ENCODE measurements around the gene NPY5R.

The NPY5R gene

DNA sequence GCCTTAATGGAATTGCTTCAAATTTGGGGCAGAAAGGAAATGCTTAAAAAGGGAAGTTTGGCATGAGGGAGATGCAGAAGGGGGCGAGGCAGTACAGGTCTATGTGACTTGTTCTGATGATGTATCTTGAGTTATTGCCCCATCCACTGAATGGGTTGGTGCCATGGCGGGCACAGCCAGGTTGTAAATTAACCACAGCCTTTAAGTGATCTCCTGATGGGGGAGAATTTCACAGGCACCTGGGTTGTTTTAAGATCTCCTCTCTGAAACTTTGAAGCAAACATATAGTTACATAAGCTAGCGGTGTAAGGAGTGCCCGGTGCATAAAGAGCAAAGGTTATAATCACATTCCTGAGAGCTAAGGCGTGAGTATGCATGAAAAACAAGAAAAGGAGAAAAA is 37.0 kb downstream of the NPY5R start:
- CTCF ChIA-PET = interaction anchor here (0.5 kb wide), 1 partner anchor 397 kb away, joined by 3 read pairs; no protein-coding TSS in a partner anchor

DNA sequence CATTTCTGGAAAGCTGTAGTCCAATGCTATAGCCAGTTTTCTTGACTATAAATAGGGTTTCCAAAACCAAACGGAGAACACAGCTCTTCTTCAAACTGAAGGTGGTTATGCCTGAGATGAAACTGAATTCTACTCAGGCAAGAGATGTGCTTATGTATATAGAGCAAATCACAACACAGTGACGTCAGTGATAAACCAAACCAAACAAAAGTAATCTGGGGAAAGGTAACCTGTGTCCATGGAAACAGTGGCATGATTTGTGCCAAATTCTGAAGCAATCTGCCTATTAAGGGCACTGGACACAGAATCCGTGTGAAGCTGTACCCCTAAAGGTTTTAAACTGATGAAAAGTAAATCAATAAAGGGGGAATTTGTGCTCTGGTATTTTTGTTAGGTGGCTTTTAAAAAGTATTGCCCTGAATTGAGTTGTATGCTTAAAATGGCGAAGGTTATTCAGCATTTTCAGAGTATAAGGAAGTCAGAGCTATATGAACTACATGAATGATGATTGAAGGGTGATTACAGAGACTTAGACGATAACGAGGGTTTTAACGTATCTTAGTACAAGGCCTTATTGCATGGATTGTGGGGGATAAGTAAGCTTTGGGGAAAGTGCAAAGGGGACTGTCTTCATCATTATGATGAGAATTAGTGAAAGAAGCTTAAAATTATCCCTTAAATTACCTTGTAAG is 38.6 kb downstream of the NPY5R start:
- Histone ChIP-seq H3K4me3 (ENCODE audit: low read depth, low read length) (no peak overlapping the region), H3K9me3 (ENCODE audit: control insufficient read depth, insufficient read depth, low read depth, low read length) (no peaks in the 10 kb centered on the region), H3K27ac (ENCODE audit: extremely low read depth, low read depth, low read length) (no peak overlapping the region), H3K36me3 (ENCODE audit: control insufficient read depth in 2 of 2, insufficient read depth in 1 of 2, low read length in 2 of 2) (no peaks in the 10 kb centered on the region), H3K4me1 (ENCODE audit: control insufficient read depth, insufficient read depth, low read length) (no peaks in the 10 kb centered on the region)
- CTCF ChIA-PET = no interaction called here
- TF ChIP-seq ZNF362 (tag by site-specific recombination; IDR thresholded peaks at IDR 0.05) = no peak
- no peak for TF ChIP-seq ZNF292 (tag by site-specific recombination; IDR thresholded peaks at IDR 0.05; ENCODE audit: borderline replicate concordance, low read depth)
- TF ChIP-seq ZBTB6 (tag by site-specific recombination; IDR thresholded peaks at IDR 0.05) = no peak
- TF ChIP-seq ZNF274 (IDR thresholded peaks at IDR 0.05; ENCODE audit: low read length) = no peak
- TF ChIP-seq ZNF274 (tag by site-specific recombination; IDR thresholded peaks at IDR 0.05; ENCODE audit: borderline replicate concordance) = no peak
- TF ChIP-seq SETDB1 (IDR thresholded peaks at IDR 0.05; ENCODE audit: insufficient read length, low read length) = no peak
- TF ChIP-seq ZNF660 (tag by site-specific recombination; IDR thresholded peaks at IDR 0.05) = no peak
- no peak for TF ChIP-seq ZNF830 (tag by site-specific recombination; IDR thresholded peaks at IDR 0.05; ENCODE audit: low read depth)
- POLR2A ChIA-PET = interaction anchor here (0.6 kb wide), 1 partner anchor 696 kb away, joined by 6 read pairs; no protein-coding TSS in a partner anchor

More for the DNA sequence above, 37.0 kb downstream of the NPY5R start:
- TF ChIP-seq ZNF184 (tag by site-specific recombination; IDR thresholded peaks at IDR 0.05) = no peak
- POLR2A ChIA-PET = no interaction called here
- H3K4me1 ChIP-seq (ENCODE audit: control insufficient read depth, insufficient read depth, low read length) = no peaks in the 10 kb centered on the region
- no peaks in the 10 kb centered on the region for H3K36me3 ChIP-seq (ENCODE audit: control insufficient read depth in 2 of 2, insufficient read depth in 1 of 2, low read length in 2 of 2)
- no peaks in the 10 kb centered on the region for H3K9me3 ChIP-seq (ENCODE audit: control insufficient read depth, insufficient read depth, low read depth, low read length)
- no peak overlapping the region for H3K27ac ChIP-seq (ENCODE audit: extremely low read depth, low read depth, low read length)
- no peak overlapping the region for H3K4me3 ChIP-seq (ENCODE audit: low read depth, low read length)

DNA sequence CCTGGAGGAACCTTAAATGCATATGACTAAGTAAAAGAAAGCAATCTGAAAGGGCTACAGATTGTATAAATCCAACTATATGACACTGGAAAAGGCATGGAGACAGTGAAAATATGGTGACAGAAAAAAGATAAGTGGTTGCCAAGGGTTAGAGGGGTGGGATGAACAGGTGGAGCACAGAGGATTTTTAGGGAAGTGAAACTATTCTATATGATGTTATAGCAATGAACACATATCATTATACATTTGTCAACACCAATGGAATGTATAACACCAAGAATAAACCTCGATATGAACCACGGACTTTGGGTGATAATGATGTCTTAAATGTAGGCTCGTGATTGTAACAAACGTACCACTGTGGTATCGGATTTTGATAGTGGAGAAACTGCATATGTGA is 40.7 kb downstream of the NPY5R start:
- no peaks in the 10 kb centered on the region for H3K9me3 ChIP-seq (ENCODE audit: control insufficient read depth, insufficient read depth, low read depth, low read length)

More for the DNA sequence above, 40.7 kb downstream of the NPY5R start:
- no peak overlapping the region for H3K4me3 ChIP-seq (ENCODE audit: low read depth, low read length)
- TF ChIP-seq ZNF19 (tag by site-specific recombination; IDR thresholded peaks at IDR 0.05; ENCODE audit: low read depth) = no peak
- no peak for TF ChIP-seq ZNF398 (tag by site-specific recombination; IDR thresholded peaks at IDR 0.05)
- no peak for TF ChIP-seq ZNF791 (tag by site-specific recombination; IDR thresholded peaks at IDR 0.05)
- no peak for TF ChIP-seq ZNF426 (tag by site-specific recombination; IDR thresholded peaks at IDR 0.05)
- TF ChIP-seq ZNF211 (tag by site-specific recombination; IDR thresholded peaks at IDR 0.05; ENCODE audit: low read depth) = no peak
- no peak for TF ChIP-seq ZNF626 (tag by site-specific recombination; IDR thresholded peaks at IDR 0.05)
- no peak for TF ChIP-seq ZBTB7A (tag by site-specific recombination; IDR thresholded peaks at IDR 0.05; ENCODE audit: low read depth)
- no peak for TF ChIP-seq WT1 (tag by site-specific recombination; IDR thresholded peaks at IDR 0.05)
- no peaks in the 10 kb centered on the region for H3K36me3 ChIP-seq (ENCODE audit: control insufficient read depth in 2 of 2, insufficient read depth in 1 of 2, low read length in 2 of 2)
- POLR2A ChIA-PET = no interaction called here
- H3K4me1 ChIP-seq (ENCODE audit: control insufficient read depth, insufficient read depth, low read length) = no peaks in the 10 kb centered on the region
- CTCF ChIA-PET = no interaction called here
- no peak overlapping the region for H3K27ac ChIP-seq (ENCODE audit: extremely low read depth, low read depth, low read length)

Measured in HEK293 (cell line).